SKM-1 (cell line): Measurements from ENCODE around the gene CRACR2B.

Experiments
- DNase-seq: peaks from one replicate; lab custom pipeline; 2025; ENCODE audit not compliant: unreplicated experiment; lab: John Stamatoyannopoulos, UW

Gene CRACR2B

DNA sequence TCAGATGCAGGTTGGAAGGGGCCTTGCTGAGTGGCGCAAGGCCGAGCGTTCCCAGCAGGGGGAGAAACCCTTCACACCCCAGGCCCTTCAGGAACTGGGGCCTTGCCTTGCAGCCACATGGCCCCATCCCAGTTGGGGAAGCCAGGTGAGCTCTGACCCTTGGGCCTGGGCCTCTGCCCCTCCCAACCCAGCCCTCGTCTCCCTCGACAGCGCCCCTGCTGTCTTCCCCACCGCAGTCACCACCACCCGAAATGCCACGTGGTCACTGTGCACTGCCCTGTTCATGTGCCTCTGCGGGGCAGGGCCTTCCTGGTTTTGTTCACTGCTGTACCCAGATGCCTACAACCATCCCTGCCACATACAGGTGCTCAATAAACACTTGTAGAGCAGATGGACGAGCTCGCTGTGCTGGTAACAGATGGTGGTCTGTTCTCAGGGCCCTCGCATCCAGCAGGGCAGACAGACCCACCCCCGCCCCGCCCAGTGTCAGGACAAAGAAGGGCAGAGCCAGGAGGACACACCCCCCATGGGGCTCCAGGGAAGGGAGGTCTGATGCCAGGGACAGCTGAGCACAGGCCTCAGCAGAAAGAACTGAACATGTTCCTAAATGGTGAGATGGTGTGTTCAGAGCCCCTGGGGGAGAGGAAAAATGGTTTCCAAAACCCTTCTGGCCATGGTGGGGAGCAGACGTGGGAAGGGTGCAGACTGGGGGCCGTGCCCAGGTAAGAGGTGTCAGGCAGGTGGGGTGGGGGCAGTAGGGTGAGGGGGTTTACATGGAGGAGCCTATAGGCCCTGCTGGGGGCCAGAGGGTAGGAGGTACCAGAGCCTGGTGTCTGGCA lies 10.9 kb downstream of the CRACR2B start:
- no peak for DNase-seq

- DNase-seq, result no peak
Measured at GRCh38 chr11:839280-839623, 11.5 kb downstream of the CRACR2B start.

GRCh38 chr11:839875-840617 lies 12.3 kb downstream of the CRACR2B start:
- no peak for DNase-seq

DNA sequence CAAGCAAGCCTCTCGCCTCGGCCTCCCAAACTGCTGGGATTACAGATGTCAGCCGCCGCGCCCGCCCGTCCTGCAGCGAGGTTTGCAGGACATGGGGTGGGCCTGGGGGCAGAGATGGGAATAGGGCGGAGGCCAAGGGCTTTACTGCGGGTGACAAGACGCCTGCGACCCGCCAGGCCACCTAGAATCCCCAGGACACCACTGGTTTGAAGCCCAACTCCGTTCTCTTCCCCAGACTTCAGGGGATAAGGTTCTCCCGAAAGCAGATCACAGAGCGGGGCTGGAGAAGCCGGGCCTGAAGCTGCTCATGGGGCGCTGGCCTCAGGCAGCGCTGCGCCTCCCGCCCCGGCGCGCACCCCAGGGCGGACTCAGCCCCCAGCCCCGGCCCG lies 14.3 kb downstream of the CRACR2B start:
- no peak for DNase-seq

DNA sequence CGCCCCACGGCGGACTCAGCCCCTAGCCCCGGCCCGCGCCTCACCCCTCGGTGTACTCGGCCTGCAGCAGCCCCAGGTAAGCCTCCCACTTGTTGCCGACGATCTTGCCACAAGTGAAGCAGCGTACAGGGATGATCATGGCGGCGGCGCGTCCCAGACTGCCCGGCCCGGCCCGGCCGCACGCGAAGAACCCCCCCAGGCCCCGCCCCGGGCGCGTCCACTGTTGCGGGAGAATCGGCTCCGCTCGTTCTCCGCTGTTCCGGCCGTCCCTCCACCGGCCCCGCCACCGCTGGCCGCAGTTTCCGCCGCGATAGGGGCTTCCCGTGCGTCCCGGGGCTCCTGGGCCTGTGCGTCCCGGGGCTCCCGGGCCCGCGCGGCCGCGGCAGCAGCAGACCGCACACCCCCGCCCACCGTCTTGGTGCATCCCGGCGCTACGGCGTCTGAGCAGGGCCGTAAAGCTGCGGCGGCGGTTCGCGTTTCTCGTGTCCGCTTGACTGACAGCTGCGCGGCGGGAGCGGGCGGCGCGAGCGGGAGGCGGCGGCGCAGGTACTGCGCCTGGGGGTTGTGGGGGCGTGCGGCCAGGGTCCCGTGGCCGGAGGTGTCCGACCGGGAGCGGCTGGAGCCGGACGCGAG lies 14.8 kb downstream of the CRACR2B start, which contains the start of the genes POLR2L and TSPAN4:
POLR2L (minus strand) TSS at position 160 of the 633 bp plus-strand sequence; CDS start at position 139, 21 bp downstream.
TSPAN4 (plus strand) TSS at position 483 of the 633 bp plus-strand sequence. CDS start 7,453 bp downstream, outside the sequence.
- DNase-seq, result peak; percentile 51

DNA sequence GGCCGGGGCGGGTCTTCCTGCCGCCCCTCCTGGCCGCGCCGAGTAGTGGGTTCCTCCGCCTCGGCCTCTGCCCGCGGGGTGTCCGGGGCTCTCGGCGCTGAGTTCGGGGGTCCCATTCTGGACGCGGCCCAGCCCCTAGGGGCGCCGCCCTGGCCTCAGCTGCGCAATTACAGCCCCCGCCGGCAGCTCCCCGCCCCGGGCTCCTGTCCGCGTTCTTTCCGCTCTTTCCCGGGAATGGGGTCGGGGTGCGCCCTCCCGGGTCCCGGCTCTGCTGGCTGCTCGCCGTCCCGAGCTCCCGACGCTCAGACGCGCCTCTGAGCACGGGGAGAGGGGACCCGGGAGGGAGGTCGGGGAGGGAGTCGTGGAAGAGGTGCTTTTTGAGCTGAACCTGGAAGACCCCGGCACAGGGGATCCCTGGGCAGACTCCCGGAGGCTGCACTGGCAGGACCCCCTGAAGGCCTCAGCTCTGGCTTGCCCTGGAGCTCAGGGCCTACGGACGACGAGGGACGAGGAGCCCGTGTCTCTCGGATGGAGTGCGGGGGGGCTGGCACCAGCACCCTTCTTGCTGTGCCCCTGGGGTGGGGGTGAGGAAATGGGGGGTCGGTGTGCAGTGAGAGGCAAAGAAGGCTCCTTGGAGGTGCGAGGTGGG lies 15.5 kb downstream of the CRACR2B start:
- DNase-seq, result no peak

DNA sequence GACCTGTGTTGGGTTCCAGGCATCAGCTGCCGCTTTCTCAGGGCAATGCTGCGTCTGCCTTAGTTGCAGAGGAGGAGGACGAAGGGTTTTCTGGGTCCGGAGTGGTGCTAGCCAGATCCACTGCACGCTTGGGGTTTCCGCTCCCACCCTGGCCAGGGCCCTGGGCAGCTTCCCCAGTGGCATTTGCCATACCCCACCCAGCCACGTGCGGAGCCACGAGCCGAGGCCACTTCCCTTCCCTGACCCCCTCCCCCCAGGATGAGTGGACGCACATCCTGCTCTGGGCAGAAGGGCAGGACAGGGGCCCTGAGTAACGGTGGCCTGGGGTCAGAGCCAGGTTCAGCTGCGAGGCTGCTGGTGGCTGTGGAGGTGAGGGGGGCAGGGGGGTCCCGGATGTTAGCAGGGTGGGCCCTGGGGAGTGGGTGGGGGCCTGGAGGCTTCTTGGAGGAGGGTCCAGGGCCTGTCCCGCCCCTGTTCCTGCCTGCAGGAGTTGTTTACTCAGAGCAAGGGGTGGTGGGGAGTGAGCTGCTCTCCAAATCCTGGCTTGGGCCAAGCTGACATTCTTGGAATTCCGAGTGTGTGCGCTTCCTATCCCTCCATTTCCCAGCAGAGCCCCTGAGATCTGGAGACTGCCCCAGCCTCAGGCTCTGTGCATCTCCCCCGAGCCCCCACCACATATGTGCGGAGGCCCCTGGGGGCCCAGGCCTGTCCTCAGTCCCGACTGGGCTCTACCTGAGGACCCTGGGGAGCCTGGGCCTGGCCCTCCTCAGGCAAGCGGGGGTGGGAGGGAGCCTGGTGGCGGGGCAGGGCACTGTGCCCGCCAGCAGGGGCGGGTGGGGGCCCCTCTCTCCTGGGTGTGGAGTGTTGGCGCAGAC lies 16.3 kb downstream of the CRACR2B start:
- DNase-seq, result no peak

GRCh38 chr11:844693-845644 lies 17.2 kb downstream of the CRACR2B start:
- DNase-seq, result no peak

DNA sequence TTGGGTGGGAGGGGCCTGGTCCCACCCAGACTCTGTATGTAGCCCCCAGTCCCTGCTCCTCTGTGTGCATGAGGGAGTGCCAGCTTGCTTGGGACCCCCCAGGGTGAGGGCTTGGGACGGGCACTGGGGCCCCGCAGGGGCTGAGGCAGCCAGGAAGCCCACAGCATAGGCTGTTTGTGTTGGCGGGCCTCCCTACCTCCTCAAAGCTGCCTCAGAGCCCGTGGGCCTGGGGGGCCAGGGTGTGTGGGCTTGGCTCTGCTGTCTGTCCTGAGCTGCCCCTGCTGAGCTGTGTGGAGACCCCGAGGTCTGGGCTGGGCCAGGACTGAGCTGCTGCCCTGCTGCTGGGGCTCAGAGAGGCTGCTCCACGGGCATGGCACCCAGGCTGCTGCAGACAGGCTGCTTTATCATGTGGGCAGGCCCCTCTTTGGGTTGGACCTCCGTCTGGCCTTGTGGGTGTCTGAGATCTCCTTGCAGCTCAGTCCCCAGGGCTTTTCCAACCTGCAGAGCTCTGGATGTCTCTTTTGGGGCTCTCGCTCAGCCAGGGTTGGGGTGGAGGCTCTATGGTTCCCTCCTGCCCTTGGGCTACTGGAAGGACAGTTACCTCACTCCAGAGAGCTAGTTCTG lies 18.3 kb downstream of the CRACR2B start:
- no peak for DNase-seq

GRCh38 chr11:846496-847098 lies 18.9 kb downstream of the CRACR2B start:
- DNase-seq, result no peak

DNA sequence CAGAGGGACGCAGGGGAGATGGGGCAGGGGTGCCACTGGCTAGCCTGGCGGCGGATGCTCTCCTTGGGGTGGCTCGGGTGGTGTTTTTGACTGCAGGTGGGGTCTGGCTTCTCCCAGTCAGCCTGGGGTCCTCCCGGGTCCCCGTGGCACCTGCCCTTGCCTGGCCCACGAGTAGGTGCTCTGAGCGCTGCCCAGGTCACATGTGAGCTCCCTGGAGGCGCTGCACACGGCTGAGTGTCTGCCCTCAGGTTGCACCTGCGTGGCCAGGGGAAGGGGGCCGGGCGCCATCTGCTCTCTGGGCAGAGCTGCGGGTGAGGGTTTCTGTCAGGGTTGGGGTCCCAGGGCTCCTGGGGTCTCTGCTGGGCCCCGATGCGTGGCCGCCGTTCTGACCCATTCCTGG lies 20.2 kb downstream of the CRACR2B start:
- no peak for DNase-seq

DNA sequence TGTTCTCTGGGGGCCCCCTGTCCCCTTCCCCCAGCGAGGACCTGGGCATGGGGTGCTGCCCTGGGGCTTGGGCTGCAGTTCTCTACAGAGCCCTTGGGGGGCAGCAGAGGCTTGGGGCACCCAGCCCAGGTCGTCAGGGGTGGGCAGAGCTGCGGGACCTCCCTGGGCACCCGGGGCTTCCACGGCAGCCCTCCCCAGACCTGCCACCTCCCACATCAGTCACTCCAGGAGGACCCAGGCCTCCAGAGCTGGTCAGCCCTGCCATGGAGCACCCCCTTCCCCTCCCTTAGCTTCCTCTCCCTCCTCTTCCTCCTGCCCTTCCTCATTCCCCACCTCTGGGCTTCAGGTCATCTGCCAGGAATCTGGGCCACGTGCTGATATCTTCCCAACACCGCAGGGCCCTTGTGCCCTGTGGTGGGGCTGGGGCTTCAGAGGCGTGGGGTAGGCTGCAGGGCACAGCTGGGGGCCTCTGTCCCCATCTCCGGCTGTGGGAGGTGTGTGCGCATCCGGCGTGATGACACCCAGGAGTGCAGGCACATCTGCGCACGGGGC lies 20.7 kb downstream of the CRACR2B start:
- no peak for DNase-seq

- no peak for DNase-seq
Measured at GRCh38 chr11:849104-849824, 21.5 kb downstream of the CRACR2B start.

GRCh38 chr11:849951-850774 lies 22.4 kb downstream of the CRACR2B start:
- no peak for DNase-seq

- no peak for DNase-seq
Measured at GRCh38 chr11:850775-851763, 23.4 kb downstream of the CRACR2B start.
